Gastroesophageal sphincter (tissue), 4 donors: ENCODE measurements around the gene ATG4A. TPM values are rescaled to one million over a fixed set of nuclear protein-coding genes. Genes with fewer than 3 reads are reported as not detected.

Experiments used
- ATAC-seq: fragments of 150-250 bp; one replicate; pipeline ENCODE4 v1.9.1; 2016; ENCODE audit warnings: mild to moderate bottlenecking, moderate library complexity
- H3K27ac ChIP-seq, 4 donors: fragments of 200-600 bp; sonication (generic) in 3 of 4; 1 replicate in 3 of 4; 2 replicates in 1 of 4; pipeline ENCODE4 v1.5.1; 2016 to 2019
- H3K27me3 ChIP-seq: fragments of 200-600 bp; sonication (generic); one replicate; pipeline ENCODE4 v1.5.1; 2019
- H3K36me3 ChIP-seq, 2 donors: fragments of 200-600 bp; sonication (generic); one replicate each; pipeline ENCODE4 v1.5.1; 2019; ENCODE audit warnings: control low read depth in 1 of 2
- H3K4me1 ChIP-seq, 3 donors: fragments of 200-600 bp; sonication (generic); 1 replicate in 2 of 3; 2 replicates in 1 of 3; pipeline ENCODE4 v1.5.1; 2016 to 2019; ENCODE audit warnings: control low read depth in 2 of 3
- H3K4me3 ChIP-seq, 2 donors: fragments of 200-600 bp; sonication (generic); one replicate each; pipeline ENCODE4 v1.5.1; 2019; ENCODE audit warnings: mild to moderate bottlenecking in 1 of 2, moderate library complexity in 1 of 2
- H3K9me3 ChIP-seq, 3 donors: fragments of 200-600 bp; sonication (generic); one replicate each; pipeline ENCODE4 v1.5.1; 2017 to 2019; ENCODE audit warnings: control low read depth in 2 of 3
- CTCF ChIP-seq, 4 experiments: fragments of 200-600 bp in 2 of 4; fragments of 450-650 bp in 2 of 4; sonication (generic) in 1 of 4; IDR thresholded peaks; one replicate each; pipeline ENCODE4 v1.5.1; 2017 to 2019; ENCODE audit warnings: antibody characterized with exemption in 4 of 4, mild to moderate bottlenecking in 2 of 4, moderate library complexity in 2 of 4
- EP300 ChIP-seq: sonication (generic); formaldehyde crosslinking; IDR thresholded peaks from one replicate; pipeline ENCODE4 v1.6.1; 2017; ENCODE audit warnings: antibody characterized with exemption, mild to moderate bottlenecking
- POLR2A ChIP-seq, 2 donors: fragments of 450-650 bp; IDR thresholded peaks; one replicate each; pipeline ENCODE4 v1.6.1; 2017; ENCODE audit warnings: antibody characterized with exemption in 2 of 2, mild to moderate bottlenecking in 2 of 2, moderate library complexity in 1 of 2
- POLR2AphosphoS5 ChIP-seq: sonication (generic); formaldehyde crosslinking; IDR thresholded peaks from one replicate; pipeline ENCODE4 v1.6.1; 2017; ENCODE audit warnings: antibody characterized with exemption
- WGBS, 2 donors: methylation state at CpG; one replicate each; pipeline ENCODE4 v1.1.5; 2018; ENCODE audit warnings: low coverage in 1 of 2; 5-methylcytosine and 5-hydroxymethylcytosine counted together
- total RNA-seq, 4 donors: library from RNA; depleted of rRNA; stranded (reverse); fragments of >200 nt; gene quantifications; one replicate each; pipeline ENCODE4 v1.1.0, GENCODE V29; 2016

Gene ATG4A
- total RNA-seq, 4 donors from 2014 or later, result 9.3 to 13.6 (median 11.8) TPM

- Histone ChIP-seq H3K4me3 (no peak overlapping the region), H3K27ac (no peak overlapping the region), H3K27me3 (no peaks in the 10 kb centered on the region), H3K9me3 (no peaks in the 10 kb centered on the region), H3K36me3 (no peaks in the 10 kb centered on the region), H3K4me1 (no peaks in the 10 kb centered on the region)
- ATAC-seq, result no peak
- no peak for TF ChIP-seq CTCF (IDR thresholded peaks at IDR 0.05)
- TF ChIP-seq POLR2A (IDR thresholded peaks at IDR 0.05), result no peak
- TF ChIP-seq EP300, result no peak
- no peak for TF ChIP-seq POLR2AphosphoS5
- WGBS, 2 donors, result 63% methylated on average over 1 of the region's 1 CpG; no CpG with 5 or more reads in 1 of the 2 donors
Measured at GRCh38 chrX:108071578-108071977, 20.0 kb upstream of the ATG4A start.

- 80% methylated on average over 1 of the region's 5 CpGs for WGBS, 2 donors
- Histone ChIP-seq H3K4me3 (no peak overlapping the region), H3K9me3 (no peaks in the 10 kb centered on the region), H3K27me3 (no peaks in the 10 kb centered on the region), H3K36me3 (no peaks in the 10 kb centered on the region), H3K27ac (no peak overlapping the region), H3K4me1 (no peaks in the 10 kb centered on the region)
- ATAC-seq, result no peak
- no peak for TF ChIP-seq POLR2AphosphoS5
- no peak for TF ChIP-seq EP300
- TF ChIP-seq POLR2A (IDR thresholded peaks at IDR 0.05), result no peak
- no peak for TF ChIP-seq CTCF (IDR thresholded peaks at IDR 0.05)
Measured at GRCh38 chrX:108072746-108073145, 18.8 kb upstream of the ATG4A start.

- Histone ChIP-seq H3K9me3 (no peaks in the 10 kb centered on the region), H3K36me3 (peaks cover 0 to 21% of the 10 kb centered on the region in 2 donors), H3K4me1 (no peaks in the 10 kb centered on the region), H3K27me3 (no peaks in the 10 kb centered on the region), H3K27ac (no peak overlapping the region), H3K4me3 (no peak overlapping the region)
- TF ChIP-seq CTCF (IDR thresholded peaks at IDR 0.05) (no peak), EP300 (no peak), POLR2A (IDR thresholded peaks at IDR 0.05) (no peak), POLR2AphosphoS5 (no peak)
- ATAC-seq, result no peak
- 77 to 78% methylated on average over 2 of the region's 2 CpGs for whole genome bisulfite sequencing, 2 donors
Measured at GRCh38 chrX:108081110-108081509, 10.5 kb upstream of the ATG4A start.

- H3K4me3 ChIP-seq, result no peak overlapping the region
- H3K27me3 ChIP-seq, result no peaks in the 10 kb centered on the region
- peaks cover 0 to 29% (median 0%) of the 10 kb centered on the region in 3 donors for H3K4me1 ChIP-seq
- TF ChIP-seq EP300 (no peak), CTCF (IDR thresholded peaks at IDR 0.05) (no peak), POLR2AphosphoS5 (no peak), POLR2A (IDR thresholded peaks at IDR 0.05) (no peak)
- ATAC-seq, result no peak
- H3K9me3 ChIP-seq, result no peaks in the 10 kb centered on the region
- WGBS, 2 donors, result 88% methylated on average over 6 of the region's 6 CpGs; no CpG with 5 or more reads in 1 of the 2 donors
- peaks cover 0 to 37% of the 10 kb centered on the region in 2 donors for H3K36me3 ChIP-seq
- no peak overlapping the region for H3K27ac ChIP-seq
Measured at GRCh38 chrX:108087792-108088191, 3.8 kb upstream of the ATG4A start.

GRCh38 chrX:108088511-108088910 is 3.1 kb upstream of the ATG4A start:
- no peak for ATAC-seq
- TF ChIP-seq POLR2A (IDR thresholded peaks at IDR 0.05) (no peak), EP300 (no peak), POLR2AphosphoS5 (no peak), CTCF (IDR thresholded peaks at IDR 0.05) (no peak)
- Histone ChIP-seq H3K27ac (no peak overlapping the region), H3K4me1 (peaks cover 0 to 29% (median 0%) of the 10 kb centered on the region in 3 donors), H3K27me3 (no peaks in the 10 kb centered on the region), H3K9me3 (no peaks in the 10 kb centered on the region), H3K36me3 (peaks cover 0 to 37% of the 10 kb centered on the region in 2 donors), H3K4me3 (no peak overlapping the region)
- 47% methylated on average over 1 of the region's 1 CpG; no CpG with 5 or more reads in 1 of the 2 donors for WGBS, 2 donors
